ENCODE results near the gene SSRP1. TPM values are rescaled to one million over a fixed set of nuclear protein-coding genes. Genes with fewer than 3 reads are reported as not detected.

The SSRP1 gene
- total and polyA plus RNA-seq, 9 of the 15 experiments (the other 6 are each of a cell fraction or from before 2014, with no cell fraction given), result 91.1 to 416 (median 245) TPM

DNA sequence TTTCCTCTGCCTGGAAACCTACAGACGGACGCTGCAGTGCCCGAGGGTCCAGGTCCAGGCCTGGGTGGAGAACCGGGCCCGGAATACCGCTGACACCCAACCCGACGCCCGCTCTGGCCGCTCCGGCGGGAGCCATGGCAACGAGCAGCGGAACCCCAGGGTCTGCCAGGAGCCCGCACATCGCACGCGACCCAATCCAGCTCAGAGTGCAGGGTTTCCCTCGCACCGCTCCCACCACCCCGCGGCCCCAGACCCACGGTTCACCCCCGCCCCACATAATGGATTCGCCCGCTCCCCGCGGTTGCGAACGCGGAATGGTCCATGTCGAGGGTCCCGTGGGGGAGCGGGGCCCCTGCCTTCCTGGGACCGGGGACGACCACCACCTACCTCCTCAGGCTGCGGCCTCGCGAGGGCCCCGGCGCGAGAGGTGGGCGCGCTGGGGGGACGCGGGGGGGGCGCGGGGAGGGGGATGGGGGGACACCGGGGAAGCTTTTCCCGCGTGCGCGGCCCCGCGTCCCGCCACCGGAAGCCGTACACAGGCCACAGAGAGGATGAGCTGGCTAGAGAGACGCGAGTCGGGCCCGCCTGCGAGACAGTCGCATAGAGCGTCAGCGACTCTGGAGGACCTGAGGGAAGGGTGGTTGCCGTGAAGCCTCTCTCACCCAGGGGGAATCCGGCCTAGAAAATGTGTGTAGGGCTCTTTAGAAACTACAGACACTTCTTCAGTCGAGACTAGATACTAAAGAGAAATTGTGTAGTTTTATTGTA is at the start of gene SSRP1 (continued):
- TF ChIP-seq BRD9 (IDR thresholded peaks at IDR 0.05; ENCODE audit: low read depth, partially characterized antibody) (no peak), ESRRB (CRISPR knock-in tag; IDR thresholded peaks at IDR 0.05; ENCODE audit: borderline replicate concordance) (no peak), ZKSCAN3 (CRISPR knock-in tag; IDR thresholded peaks at IDR 0.05) (no peak), MCM5 (IDR thresholded peaks at IDR 0.05; ENCODE audit: low read depth) (no peak), ZNF124 (CRISPR knock-in tag; IDR thresholded peaks at IDR 0.05) (no peak), RBM15 (IDR thresholded peaks at IDR 0.05; ENCODE audit: insufficient read depth, low read length) (no peak), ZNF445 (CRISPR knock-in tag; IDR thresholded peaks at IDR 0.05; ENCODE audit: low read depth) (no peak), PML (IDR thresholded peaks at IDR 0.05; ENCODE audit: low read length) (no peak), BCOR (IDR thresholded peaks at IDR 0.05) (no peak), RNF2 (IDR thresholded peaks at IDR 0.05) (no peak), EHMT2 (IDR thresholded peaks at IDR 0.05) (no peak), NR2C1 (IDR thresholded peaks at IDR 0.05) (peak; percentile 68; the same call in 1 of the 2 replicates), NR2C1 (tag; IDR thresholded peaks at IDR 0.05) (no peak), ZNF280A (IDR thresholded peaks at IDR 0.05; ENCODE audit: low read depth, partially characterized antibody) (no peak), AFF1 (IDR thresholded peaks at IDR 0.05; ENCODE audit: low read depth in 1 of 2, partially characterized antibody in 2 of 2) (peak in 1 of 2 experiments; percentile 50), ZNF140 (CRISPR knock-in tag; IDR thresholded peaks at IDR 0.05) (no peak), SMAD4 (CRISPR knock-in tag; conservative IDR thresholded peaks at IDR 0.05) (peak; percentile 75), GTF2A2 (tag; IDR thresholded peaks at IDR 0.05) (no peak), SFPQ (IDR thresholded peaks at IDR 0.05; ENCODE audit: low read depth, low read length) (no peak), IRF9 (tag; IDR thresholded peaks at IDR 0.05) (no peak), HIVEP1 (CRISPR knock-in tag; IDR thresholded peaks at IDR 0.05) (no peak)

All from K562 (cell line).